ENCODE measurements around the gene ULBP1. TPM values are rescaled to one million over a fixed set of nuclear protein-coding genes. Genes with fewer than 3 reads are reported as not detected.
"Not testable (repeated sequence)": the region's sequence is repeated elsewhere in the genome, so short reads cannot be mapped to it uniquely, and the experiment has no call there.

Gene ULBP1
- total RNA-seq, 4 donors from 2014 or later: 0.33 to 0.46 TPM; not detected in 2

DNA sequence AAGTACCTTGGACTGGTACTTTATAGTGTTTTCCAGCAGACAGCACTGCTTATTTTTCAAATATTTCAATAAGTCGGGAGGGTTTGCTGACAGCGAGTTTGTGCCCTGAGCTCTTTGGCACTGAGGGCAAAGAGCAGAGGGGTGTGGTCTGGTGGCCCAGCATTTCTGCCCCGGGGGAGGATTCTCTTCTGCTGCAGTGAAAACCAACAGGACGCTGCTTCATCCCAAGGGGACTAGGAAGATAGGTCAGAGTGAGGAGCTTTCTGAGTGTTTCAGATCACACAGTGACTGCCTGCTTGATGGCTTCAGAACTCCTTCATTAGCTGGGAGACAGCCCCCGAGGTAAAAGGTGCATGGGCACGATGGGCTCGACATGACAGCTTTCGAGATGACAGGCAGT lies 13.3 kb upstream of the ULBP1 start:
- no peak overlapping the region for H3K27ac ChIP-seq
- TF ChIP-seq, protein P1, sequence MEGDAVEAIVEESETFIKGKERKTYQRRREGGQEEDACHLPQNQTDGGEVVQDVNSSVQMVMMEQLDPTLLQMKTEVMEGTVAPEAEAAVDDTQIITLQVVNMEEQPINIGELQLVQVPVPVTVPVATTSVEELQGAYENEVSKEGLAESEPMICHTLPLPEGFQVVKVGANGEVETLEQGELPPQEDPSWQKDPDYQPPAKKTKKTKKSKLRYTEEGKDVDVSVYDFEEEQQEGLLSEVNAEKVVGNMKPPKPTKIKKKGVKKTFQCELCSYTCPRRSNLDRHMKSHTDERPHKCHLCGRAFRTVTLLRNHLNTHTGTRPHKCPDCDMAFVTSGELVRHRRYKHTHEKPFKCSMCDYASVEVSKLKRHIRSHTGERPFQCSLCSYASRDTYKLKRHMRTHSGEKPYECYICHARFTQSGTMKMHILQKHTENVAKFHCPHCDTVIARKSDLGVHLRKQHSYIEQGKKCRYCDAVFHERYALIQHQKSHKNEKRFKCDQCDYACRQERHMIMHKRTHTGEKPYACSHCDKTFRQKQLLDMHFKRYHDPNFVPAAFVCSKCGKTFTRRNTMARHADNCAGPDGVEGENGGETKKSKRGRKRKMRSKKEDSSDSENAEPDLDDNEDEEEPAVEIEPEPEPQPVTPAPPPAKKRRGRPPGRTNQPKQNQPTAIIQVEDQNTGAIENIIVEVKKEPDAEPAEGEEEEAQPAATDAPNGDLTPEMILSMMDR (IDR thresholded peaks at IDR 0.05): no peak
- no peak for TF ChIP-seq POLR2A (IDR thresholded peaks at IDR 0.05)
- H3K36me3 ChIP-seq: no peaks in the 10 kb centered on the region
- no peak overlapping the region for H3K4me3 ChIP-seq (replicated peaks in 1 of 3)
- peaks cover 0 to 4% of the 10 kb centered on the region in 2 donors for H3K4me1 ChIP-seq
- 57 to 62% methylated on average over 8 of the region's 8 CpGs for WGBS, 2 donors
- DNase-seq: no peak
- no peaks in the 10 kb centered on the region for H3K27me3 ChIP-seq
- H3K9me3 ChIP-seq: no peaks in the 10 kb centered on the region
- intact Hi-C loops (cut with DNase I): no loop called here

DNA sequence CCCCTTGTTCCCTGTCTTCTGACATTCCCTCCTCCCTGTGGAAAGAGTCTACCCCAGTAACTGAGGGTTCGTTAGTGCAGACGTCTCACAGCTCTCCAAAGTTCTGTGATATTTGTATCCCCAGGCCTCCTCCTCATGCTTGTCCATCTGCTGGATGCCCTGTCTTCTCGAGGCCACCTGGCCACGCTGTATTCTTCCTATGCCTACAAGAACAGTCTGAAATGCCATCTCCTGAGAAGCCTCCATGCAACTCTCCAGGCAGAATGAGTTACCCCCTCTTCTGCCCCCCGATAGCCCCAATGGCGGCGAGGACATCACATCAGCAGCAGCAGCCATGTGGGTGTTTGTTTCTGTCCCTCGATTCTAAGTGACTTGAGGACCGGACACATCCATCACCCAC lies 12.6 kb upstream of the ULBP1 start:
- intact Hi-C loops (cut with DNase I): no loop called here
- no peak for DNase-seq
- WGBS, 2 donors: 87 to 88% methylated on average over 9 of the region's 9 CpGs
- TF ChIP-seq, protein P1 (IDR thresholded peaks at IDR 0.05): no peak
- no peak for TF ChIP-seq POLR2A (IDR thresholded peaks at IDR 0.05)
- H3K4me1 ChIP-seq: peaks cover 0 to 4% of the 10 kb centered on the region in 2 donors
- H3K27me3 ChIP-seq: peaks cover 5% of the 10 kb centered on the region
- no peaks in the 10 kb centered on the region for H3K9me3 ChIP-seq
- H3K4me3 ChIP-seq (replicated peaks in 1 of 3): no peak overlapping the region
- H3K27ac ChIP-seq: no peak overlapping the region
- no peaks in the 10 kb centered on the region for H3K36me3 ChIP-seq

DNA sequence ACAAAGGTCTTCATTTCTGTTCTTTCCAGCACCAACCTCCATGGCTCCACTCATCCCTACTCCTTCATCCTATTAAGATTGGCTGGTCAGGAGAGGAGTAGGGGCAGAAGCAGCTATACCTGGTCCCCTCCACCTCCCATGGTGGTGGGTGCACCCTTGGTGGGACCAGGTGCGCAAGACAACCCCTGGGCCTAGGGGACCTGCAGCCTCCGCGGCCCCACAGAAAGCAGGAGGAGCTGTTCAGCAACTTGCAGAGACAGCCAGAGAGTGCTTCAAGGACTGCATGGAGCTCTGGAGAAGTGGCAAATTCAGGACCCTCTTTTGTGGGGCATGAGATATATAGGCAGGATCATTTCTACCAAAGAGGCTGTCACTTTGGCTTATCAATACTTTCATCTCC lies 12.1 kb upstream of the ULBP1 start:
- Histone ChIP-seq H3K4me3 (replicated peaks in 1 of 3) (no peak overlapping the region), H3K36me3 (no peaks in the 10 kb centered on the region), H3K27ac (no peak overlapping the region), H3K9me3 (no peaks in the 10 kb centered on the region), H3K4me1 (peaks cover 0 to 4% of the 10 kb centered on the region in 2 donors), H3K27me3 (peaks cover 5% of the 10 kb centered on the region)
- DNase-seq: no peak
- TF ChIP-seq POLR2A (IDR thresholded peaks at IDR 0.05): no peak
- TF ChIP-seq, protein P1 (IDR thresholded peaks at IDR 0.05): no peak
- intact Hi-C loops (cut with DNase I): no loop called here
- WGBS, 2 donors: 67 to 76% methylated on average over 2 to 3 of the region's 3 CpGs

DNA sequence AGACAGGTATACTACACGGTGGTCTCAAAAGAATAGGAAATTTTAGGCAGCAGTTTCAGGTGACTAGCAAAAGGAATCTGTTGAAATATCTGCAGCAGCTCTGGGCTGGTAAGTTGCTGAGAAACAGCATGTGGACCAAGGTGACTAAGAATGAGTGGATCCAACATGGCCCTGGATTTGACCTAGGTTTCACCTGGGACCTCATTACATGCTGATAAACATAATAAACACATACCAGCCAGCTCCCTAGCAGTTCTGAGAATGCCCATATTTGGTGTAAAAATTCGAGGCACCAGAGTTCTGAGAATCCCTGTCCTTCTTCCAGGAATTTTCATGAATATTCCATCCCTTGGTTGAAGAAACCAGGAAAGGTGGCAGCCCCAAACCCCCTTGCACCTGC lies 10.4 kb upstream of the ULBP1 start:
- H3K4me3 ChIP-seq (replicated peaks in 1 of 3); H3K27me3 ChIP-seq; H3K4me1 ChIP-seq; DNase-seq; H3K27ac ChIP-seq; H3K36me3 ChIP-seq; H3K9me3 ChIP-seq; intact Hi-C loops (cut with DNase I): not testable (repeated sequence)
- 37 to 46% methylated on average over 2 of the region's 2 CpGs for WGBS, 2 donors

DNA sequence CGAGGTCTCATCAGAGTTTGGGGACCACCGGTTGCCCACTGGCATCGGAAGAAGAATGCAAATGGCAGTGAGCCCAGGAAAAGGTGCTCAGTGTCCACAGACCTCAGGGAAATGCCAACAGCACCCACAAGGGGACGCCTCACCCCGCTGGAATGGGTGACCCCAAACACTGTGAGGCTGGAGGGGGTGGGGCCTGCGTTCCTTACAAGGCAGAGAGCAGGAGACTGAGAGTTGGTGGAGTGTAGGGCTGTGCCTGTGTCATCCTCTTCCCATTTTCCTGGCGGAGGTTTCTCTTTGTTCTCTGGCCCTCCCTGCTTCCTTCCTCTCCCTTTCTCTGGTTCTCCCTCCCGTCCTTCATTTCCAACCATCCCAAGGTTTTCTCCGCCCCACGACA lies 9.8 kb upstream of the ULBP1 start:
- intact Hi-C loops (cut with DNase I); H3K4me3 ChIP-seq (replicated peaks in 1 of 3); H3K9me3 ChIP-seq; H3K27ac ChIP-seq; DNase-seq; H3K36me3 ChIP-seq; H3K27me3 ChIP-seq; H3K4me1 ChIP-seq: not testable (repeated sequence)
- 8 to 17% methylated on average over 8 of the region's 10 CpGs for WGBS, 2 donors

DNA sequence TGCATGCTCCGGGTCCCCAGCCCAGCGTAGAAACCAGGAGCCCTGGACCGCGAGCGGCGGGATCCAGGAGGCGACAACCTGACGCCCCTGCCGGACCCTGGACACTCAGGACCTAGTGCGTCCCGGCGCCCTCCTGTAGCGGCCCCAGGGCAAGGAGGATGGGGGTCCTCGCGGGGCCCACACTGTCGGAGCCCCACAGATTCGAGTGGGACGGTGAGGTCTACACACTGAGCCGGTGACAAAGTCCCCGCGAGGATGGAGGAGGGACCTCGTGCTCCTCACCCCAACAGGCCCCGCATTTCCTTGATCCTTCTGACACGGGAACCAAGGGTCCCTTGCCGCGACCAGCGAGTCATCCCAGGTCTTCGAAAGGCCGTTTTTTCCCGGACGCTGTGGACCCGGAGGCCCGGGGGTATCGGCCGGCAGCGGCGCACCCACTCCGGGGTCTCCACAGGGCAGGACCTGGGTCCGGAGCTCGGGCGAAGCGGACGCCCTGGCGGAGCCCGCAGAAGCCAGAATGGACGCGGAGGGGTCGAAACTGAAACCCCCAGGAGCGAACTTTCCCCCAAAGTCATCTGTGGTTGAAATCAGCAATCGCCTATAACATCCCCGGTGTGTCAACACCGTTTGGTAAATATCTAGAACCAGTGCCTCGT lies 9.3 kb upstream of the ULBP1 start:
- intact Hi-C loops (cut with DNase I); H3K4me3 ChIP-seq (replicated peaks in 1 of 3): not testable (repeated sequence)
- WGBS, 2 donors: 0 to 6% methylated on average over 6 to 22 of the region's 53 CpGs

DNA sequence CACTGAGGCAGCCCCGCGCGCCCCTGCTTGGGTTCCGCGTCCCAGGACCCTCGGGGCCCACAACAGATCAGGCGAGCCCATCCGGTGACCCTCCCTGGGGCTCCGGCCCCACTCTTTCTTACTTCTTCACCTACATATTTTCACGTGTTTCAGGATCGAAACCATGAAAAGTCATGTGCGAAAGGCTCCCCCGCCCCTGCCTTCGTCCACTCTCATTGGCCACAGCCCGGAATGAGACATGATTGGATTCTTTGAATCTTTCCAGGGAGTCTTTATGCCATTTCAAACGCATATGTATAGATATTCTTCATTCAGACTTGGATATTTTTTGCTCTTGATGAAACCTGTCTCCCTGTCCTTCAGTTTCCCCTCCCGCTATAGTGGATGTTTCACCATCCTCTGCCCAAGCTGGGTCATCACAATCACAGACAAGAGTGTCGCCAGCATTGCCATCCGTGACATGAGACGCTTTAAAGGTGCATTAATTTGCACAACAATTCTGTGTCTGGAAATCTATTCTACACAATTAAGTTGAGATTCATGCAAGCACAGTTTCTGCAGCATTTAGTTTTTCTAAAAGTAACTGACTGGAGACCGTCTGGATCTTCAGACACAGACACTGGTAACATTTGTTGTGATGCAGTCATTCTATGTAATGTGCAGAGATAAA lies 8.6 kb upstream of the ULBP1 start:
- WGBS, 2 donors: 13 to 22% methylated on average over 11 to 13 of the region's 21 CpGs
- DNase-seq; H3K27me3 ChIP-seq; H3K27ac ChIP-seq; H3K4me3 ChIP-seq (replicated peaks in 1 of 3); H3K9me3 ChIP-seq; intact Hi-C loops (cut with DNase I); H3K4me1 ChIP-seq; H3K36me3 ChIP-seq: not testable (repeated sequence)

More for the DNA sequence above, 9.3 kb upstream of the ULBP1 start:
- H3K4me1 ChIP-seq, H3K27ac ChIP-seq, H3K9me3 ChIP-seq, H3K36me3 ChIP-seq, DNase-seq, H3K27me3 ChIP-seq: not testable (repeated sequence)

DNA sequence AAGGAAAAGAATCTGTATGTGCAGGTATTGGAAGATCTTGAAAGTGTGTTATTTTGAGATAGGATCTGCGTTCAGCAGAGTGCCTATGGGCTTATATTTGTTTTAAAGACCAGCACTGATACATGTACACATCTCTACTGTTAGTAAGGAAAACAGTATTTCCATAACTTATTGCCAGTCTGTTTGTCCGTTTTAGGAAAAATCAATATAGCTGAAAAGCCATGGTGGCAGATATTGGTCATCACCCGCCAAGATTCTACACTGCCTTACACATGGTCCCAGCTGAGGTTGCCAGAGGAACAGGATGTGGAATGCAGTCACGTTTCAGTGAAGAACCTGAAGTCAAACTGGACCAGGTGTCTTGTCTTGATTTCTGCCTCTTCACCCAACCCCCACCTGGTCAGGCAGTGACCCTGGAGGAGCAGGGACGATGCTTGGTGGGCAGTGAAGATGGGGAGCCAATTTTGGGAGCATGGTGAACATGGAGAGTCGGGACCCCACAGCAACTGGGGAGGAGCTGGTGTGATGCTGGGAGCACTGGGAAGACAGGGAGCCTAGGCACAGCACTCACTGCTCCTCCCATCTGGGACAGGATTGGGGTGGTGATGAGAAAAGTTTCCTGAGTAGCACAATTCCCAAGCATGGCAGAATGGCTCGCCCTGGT lies 8.0 kb upstream of the ULBP1 start:
- H3K27ac ChIP-seq; H3K9me3 ChIP-seq; DNase-seq; H3K4me3 ChIP-seq (replicated peaks in 1 of 3); intact Hi-C loops (cut with DNase I); H3K27me3 ChIP-seq; H3K4me1 ChIP-seq; H3K36me3 ChIP-seq: not testable (repeated sequence)
- WGBS, 2 donors: 32 to 37% methylated on average over 7 of the region's 7 CpGs

DNA sequence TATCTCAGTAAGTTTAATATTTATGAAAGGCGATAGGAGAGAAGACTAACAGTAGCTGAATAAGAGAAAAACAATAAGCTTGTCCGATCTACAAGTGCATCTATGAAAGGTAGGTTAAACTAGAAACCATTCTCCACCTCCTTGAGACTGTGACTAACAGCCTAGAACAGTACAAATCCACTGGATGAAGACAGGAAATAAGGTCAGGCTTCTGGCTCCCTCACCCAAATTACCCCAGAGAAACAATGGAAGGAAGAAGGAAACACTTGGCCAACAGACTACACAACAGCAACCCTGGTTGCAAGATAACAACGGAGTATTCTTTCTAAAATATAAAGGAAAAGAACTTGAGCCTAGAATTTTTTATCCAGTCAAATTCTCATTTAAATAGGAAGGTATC lies 5.6 kb upstream of the ULBP1 start:
- DNase-seq; H3K4me1 ChIP-seq; H3K9me3 ChIP-seq; H3K36me3 ChIP-seq; H3K27ac ChIP-seq; H3K4me3 ChIP-seq (replicated peaks in 1 of 3); intact Hi-C loops (cut with DNase I); H3K27me3 ChIP-seq: not testable (repeated sequence)
- 69 to 75% methylated on average over 3 of the region's 3 CpGs for WGBS, 2 donors

Data from thyroid gland (tissue), 4 donors.